ENCODE results near the gene TBX2. TPM values are rescaled to one million over a fixed set of nuclear protein-coding genes. Genes with fewer than 3 reads are reported as not detected.

Gene TBX2
- total RNA-seq, 1 experiment from 2014 or later: not detected

GRCh38 chr17:61418449-61418848 is 18.8 kb downstream of the TBX2 start:
- H3K36me3 Mint-ChIP-seq (ENCODE audit: insufficient read depth in 1 of 3, low read depth in 3 of 3): no peaks in the 10 kb centered on the region

More at GRCh38 chr17:61418449-61418848, 18.8 kb downstream of the TBX2 start:
- H2BK20ac ChIP-seq (ENCODE audit: low read depth, low read length, poor library complexity, severe bottlenecking): no peak overlapping the region
- H4K91ac ChIP-seq (ENCODE audit: insufficient read length, low read depth, low read length): no peak overlapping the region
- H3K4ac ChIP-seq (ENCODE audit: low read depth, low read length): no peak overlapping the region
- Mint-ChIP-seq H3K4me1 (peaks cover 5 to 10% of the 10 kb centered on the region in 2 experiments), H3K27me3 (ENCODE audit: low read depth) (peaks cover 87% of the 10 kb centered on the region), H3K4me3 (no peak overlapping the region; a peak in 1 of 5 replicates), H3K27ac (no peak overlapping the region), H3K9me3 (no peaks in the 10 kb centered on the region)
- no peak overlapping the region for H4K8ac ChIP-seq (replicated peaks; ENCODE audit: insufficient read length, low read depth, low read length)
- H2BK5ac ChIP-seq (ENCODE audit: insufficient read length, low read length): no peak overlapping the region
- no peak overlapping the region for H2BK15ac ChIP-seq (ENCODE audit: low read depth, low read length)
- H4K5ac ChIP-seq (ENCODE audit: insufficient read length, low read depth, low read length): no peak overlapping the region
- no peak overlapping the region for H2BK120ac ChIP-seq (ENCODE audit: low read depth, low read length, poor library complexity, severe bottlenecking)
- no peak overlapping the region for H3K18ac ChIP-seq (ENCODE audit: insufficient read length, low read depth, low read length)
- H2BK12ac ChIP-seq (ENCODE audit: insufficient read length, low read depth, low read length): no peak overlapping the region
- no peak overlapping the region for H3K4me2 ChIP-seq (ENCODE audit: insufficient read depth, insufficient read length, low read length)
- H3K9me3 ChIP-seq (ENCODE audit: control insufficient read depth, low read depth, low read length): no peaks in the 10 kb centered on the region
- H3K79me1 ChIP-seq (ENCODE audit: insufficient read depth, low read depth, low read length, poor library complexity, severe bottlenecking): no peaks in the 10 kb centered on the region
- no peak overlapping the region for H2AK5ac ChIP-seq (ENCODE audit: insufficient read length, low read length)
- no peak for TF ChIP-seq CTCF (conservative IDR thresholded peaks at IDR 0.05)
- H3K27ac ChIP-seq (ENCODE audit: insufficient read length, low read depth, low read length): no peak overlapping the region
- H3K23ac ChIP-seq (ENCODE audit: insufficient read length, low read depth, low read length): no peak overlapping the region
- no CpG with 5 or more reads among the region's 2 CpGs for WGBS (ENCODE audit: extremely low coverage, insufficient read length, low lambda C conversion rate)
- no peak for DNase-seq
- no peaks in the 10 kb centered on the region for H4K20me1 ChIP-seq (ENCODE audit: control insufficient read depth, insufficient read depth, insufficient read length)
- H3K4me1 ChIP-seq (ENCODE audit: insufficient read depth, low read length): no peaks in the 10 kb centered on the region; the same call in 1 of the 2 replicates
- no peak overlapping the region for H3K14ac ChIP-seq (ENCODE audit: insufficient read depth, low read length)
- H2AFZ ChIP-seq (ENCODE audit: low read length): no peak overlapping the region
- H3K79me2 ChIP-seq (ENCODE audit: insufficient read depth, low read length): no peaks in the 10 kb centered on the region
- H3K9ac ChIP-seq (ENCODE audit: extremely low read depth, insufficient read length, low read length): no peak overlapping the region
- no peaks in the 10 kb centered on the region for H3K23me2 ChIP-seq (ENCODE audit: insufficient read length, low read depth, low read length, poor library complexity, severe bottlenecking)
- H3K27me3 ChIP-seq (ENCODE audit: insufficient read depth, low read length): peaks cover 10% of the 10 kb centered on the region
- no peak overlapping the region for H3K56ac ChIP-seq (ENCODE audit: insufficient read length, low read depth, low read length)
- H3T11ph ChIP-seq (ENCODE audit: low read length): no peak overlapping the region

Measured in H9 (cell line).